IMR-90 (cell line): ENCODE measurements around the gene CYFIP2. TPM values are rescaled to one million over a fixed set of nuclear protein-coding genes. Genes with fewer than 3 reads are reported as not detected.

Source experiments
- ATAC-seq: fragments of 200-7000 bp; cut with Tn5 transposase; 2 replicates; pipeline ENCODE4 v1.9.1; 2020; ENCODE audit warnings: low read depth, mild to moderate bottlenecking, moderate library complexity
- BruUV-seq: library from RNA; stranded (reverse); fragments of 400-500 nt; replicated peaks from 2 replicates; lab custom pipeline; 2021; lab: Mats Ljungman, UMichigan
- CTCF ChIA-PET: fragments of 300-600 bp; formaldehyde crosslinking; extraction: SDS; loops from one replicate; lab custom pipeline; 2021; ENCODE audit warnings: antibody characterized with exemption; lab: Yijun Ruan, JAX
- POLR2A ChIA-PET: fragments of 300-600 bp; sonication (Branson Sonifier 250); formaldehyde crosslinking; loops from one replicate; lab custom pipeline; 2022; ENCODE audit warnings: antibody characterized with exemption; ENCODE audit not compliant: unreplicated experiment; lab: Charles Lee
- DNase-seq: peaks from one replicate; pipeline ENCODE4 v3.0.0; 2013
- H2AFZ ChIP-seq: replicated peaks from 2 replicates; pipeline ENCODE3; 2013; ENCODE audit warnings: low read length, mild to moderate bottlenecking; ENCODE audit not compliant: poor library complexity
- H2AK5ac ChIP-seq: 2 replicates; pipeline ENCODE4 v1.6.1; 2013; ENCODE audit warnings: low read depth, low read length, inconsistent platforms
- H2AK9ac ChIP-seq: replicated peaks from 2 replicates; pipeline ENCODE3; 2013; ENCODE audit warnings: mild to moderate bottlenecking, low read depth, low read length, moderate library complexity; ENCODE audit not compliant: poor library complexity
- H2BK120ac ChIP-seq: 2 replicates; pipeline ENCODE4 v1.6.1; 2013; ENCODE audit warnings: low read depth, low read length, inconsistent platforms
- H2BK15ac ChIP-seq: 3 replicates; pipeline ENCODE4 v1.6.1; 2013; ENCODE audit warnings: low read depth, low read length, inconsistent platforms
- H2BK20ac ChIP-seq: 2 replicates; pipeline ENCODE4 v1.6.1; 2013; ENCODE audit warnings: low read depth, mild to moderate bottlenecking, inconsistent platforms, low read length, moderate library complexity
- H2BK5ac ChIP-seq: 2 replicates; pipeline ENCODE4 v1.6.1; 2013; ENCODE audit warnings: mild to moderate bottlenecking, low read depth, low read length, inconsistent platforms; ENCODE audit not compliant: poor library complexity, severe bottlenecking
- H3K14ac ChIP-seq: replicated peaks from 2 replicates; pipeline ENCODE4 v1.6.1; 2013; ENCODE audit warnings: low read depth, low read length, inconsistent platforms
- H3K18ac ChIP-seq: 2 replicates; pipeline ENCODE4 v1.6.1; 2013; ENCODE audit warnings: low read depth, low read length, control low read depth
- H3K23ac ChIP-seq: 2 replicates; pipeline ENCODE4 v1.6.1; 2013; ENCODE audit warnings: low read depth, low read length, inconsistent platforms
- H3K27ac ChIP-seq: 2 replicates; pipeline ENCODE4 v1.5.1; 2013; ENCODE audit warnings: mild to moderate bottlenecking, control low read depth, low read length; ENCODE audit not compliant: insufficient read depth
- H3K27me3 ChIP-seq: 2 replicates; pipeline ENCODE4 v1.6.1; 2013; ENCODE audit warnings: low read length; ENCODE audit not compliant: control insufficient read depth, insufficient read depth
- H3K36me3 ChIP-seq: 2 replicates; pipeline ENCODE4 v1.6.1; 2013; ENCODE audit warnings: low read length, mixed read lengths; ENCODE audit not compliant: control insufficient read depth, insufficient read depth
- H3K4ac ChIP-seq: 2 replicates; pipeline ENCODE4 v1.6.1; 2013; ENCODE audit warnings: low read depth, low read length, inconsistent platforms
- H3K4me1 ChIP-seq: 2 replicates; pipeline ENCODE4 v1.6.1; 2013; ENCODE audit warnings: low read length, mixed read lengths; ENCODE audit not compliant: control insufficient read depth, insufficient read depth
- H3K4me2 ChIP-seq: 2 replicates; pipeline ENCODE4 v1.6.1; 2013; ENCODE audit warnings: low read depth, mild to moderate bottlenecking, control low read depth, low read length, moderate library complexity
- H3K4me3 ChIP-seq: 2 replicates; pipeline ENCODE4 v1.5.1; 2013; ENCODE audit warnings: low read depth, mild to moderate bottlenecking, control low read depth, low read length, moderate library complexity; ENCODE audit not compliant: insufficient read depth
- H3K56ac ChIP-seq: 2 replicates; pipeline ENCODE4 v1.6.1; 2013; ENCODE audit warnings: low read length, inconsistent platforms; ENCODE audit not compliant: insufficient read depth; ENCODE audit errors: extremely low read depth
- H3K79me1 ChIP-seq, 2 experiments: 2 replicates each; pipeline ENCODE4 v1.6.1; 2013; ENCODE audit warnings: low read length in 2 of 2, inconsistent platforms in 1 of 2, low read depth in 1 of 2
- H3K9ac ChIP-seq: 2 replicates; pipeline ENCODE4 v1.6.1; 2013; ENCODE audit warnings: low read depth, low read length, control low read depth
- H3K9me1 ChIP-seq: 2 replicates; pipeline ENCODE4 v1.6.1; 2013; ENCODE audit warnings: low read length, inconsistent platforms; ENCODE audit not compliant: insufficient read depth
- H3K9me3 ChIP-seq: 2 replicates; pipeline ENCODE4 v1.6.1; 2013; ENCODE audit warnings: low read length; ENCODE audit not compliant: control insufficient read depth, insufficient read depth
- H4K20me1 ChIP-seq: 2 replicates; pipeline ENCODE4 v1.6.1; 2013; ENCODE audit warnings: low read length, inconsistent platforms; ENCODE audit not compliant: insufficient read depth
- H4K5ac ChIP-seq: 2 replicates; pipeline ENCODE4 v1.6.1; 2013; ENCODE audit warnings: mild to moderate bottlenecking, low read depth, low read length, control low read depth
- H4K8ac ChIP-seq, 2 experiments: 2 replicates each; pipeline ENCODE4 v1.6.1; 2013; ENCODE audit warnings: low read depth in 2 of 2, low read length in 2 of 2, control low read depth in 1 of 2, inconsistent platforms in 1 of 2
- H4K91ac ChIP-seq: 2 replicates; pipeline ENCODE4 v1.6.1; 2013; ENCODE audit warnings: low read depth, low read length, inconsistent platforms; ENCODE audit not compliant: insufficient read depth
- BHLHE40 ChIP-seq: fragments of 150-350 bp; IDR thresholded peaks from 2 replicates; pipeline ENCODE4 v1.6.1; 2016; ENCODE audit warnings: mild to moderate bottlenecking, low read depth, low read length
- CHD1 ChIP-seq: IDR thresholded peaks from 2 replicates; pipeline ENCODE4 v1.6.1; 2012; ENCODE audit warnings: low read depth, low read length, improper control_type of control experiment
- FOS ChIP-seq: fragments of 150-350 bp; IDR thresholded peaks from 2 replicates; pipeline ENCODE4 v1.6.1; 2016; ENCODE audit warnings: low read depth, low read length
- WGBS, 2 experiments: methylation state at CpG; one replicate each; pipeline versions ENCODE4 v1.1.5 to v1.1.7; 2013; ENCODE audit warnings: missing lambda C conversion rate in 2 of 2; ENCODE audit not compliant: insufficient read length in 1 of 2; ENCODE audit errors: extremely low coverage in 2 of 2; 5-methylcytosine and 5-hydroxymethylcytosine counted together
- dilution Hi-C: fragments of 300-500 bp; cut with HindIII; formaldehyde crosslinking; loops from one replicate; pipeline ENCODE4 v1.14.3; 2018; ENCODE audit warnings: low sequenced_read_pairs; ENCODE audit not compliant: unreplicated experiment
- in situ Hi-C: fragments of 300-500 bp; cut with MboI; formaldehyde crosslinking; loops from 3 replicates; pipeline ENCODE4 v1.14.3; 2019; ENCODE audit warnings: low sequenced_read_pairs, inconsistent platforms, mixed read lengths
- intact Hi-C: fragments of 100-400 bp; cut with micrococcal nuclease; formaldehyde crosslinking; loops from 2 replicates; pipeline ENCODE4 v1.10.0; 2022
- polyA plus RNA-seq, 3 experiments: library from polyadenylated mRNA; depleted of rRNA; stranded (reverse); fragments of >200 nt; gene quantifications; 2 replicates each; pipeline ENCODE4 v1.2.3, GENCODE V29; 2012; ENCODE audit warnings: low replicate concordance in 1 of 3
- total RNA-seq: library from RNA; depleted of rRNA; stranded (reverse); fragments of >200 nt; gene quantifications from 2 replicates; pipeline ENCODE4 v1.2.3, GENCODE V29; 2012

The CYFIP2 gene
- total and polyA plus RNA-seq, 2 of the 4 experiments (the other 2 are of a cell fraction), result 6.8 to 13.4 TPM

DNA sequence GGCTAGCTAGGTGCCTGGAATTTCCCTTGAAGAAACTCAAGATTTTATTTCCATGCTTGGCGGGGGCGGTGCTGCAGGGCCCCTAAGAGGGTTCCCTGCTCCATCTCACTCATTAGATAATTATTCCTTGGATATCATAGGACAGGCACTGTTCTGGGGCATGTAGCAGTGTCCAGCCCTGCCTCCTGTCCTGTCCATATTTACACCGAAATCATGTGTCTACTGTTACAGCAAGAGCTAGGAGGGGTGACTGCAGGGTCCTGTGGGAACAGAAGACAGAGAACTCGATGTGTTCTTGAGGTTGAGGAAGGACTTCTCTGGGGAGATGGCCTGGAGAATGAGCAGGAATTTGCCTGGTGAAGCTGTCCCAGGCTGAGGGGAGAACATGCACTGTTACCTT, 96.6 kb downstream of the CYFIP2 start:
- in situ Hi-C loops (no loop called here), intact Hi-C loops (no loop called here), dilution Hi-C loops (no loop called here)
- H4K20me1 ChIP-seq, result no peaks in the 10 kb centered on the region
- no peak overlapping the region for H2AK9ac ChIP-seq
- H3K14ac ChIP-seq, result no peak overlapping the region
- no CpG with 5 or more reads among the region's 4 CpGs for WGBS, 2 experiments
- H3K23ac ChIP-seq, result no peak overlapping the region; the same call in 1 of the 2 replicates
- H3K9me1 ChIP-seq, result peaks cover 11% of the 10 kb centered on the region
- no peak overlapping the region for H3K27ac ChIP-seq
- H3K27me3 ChIP-seq, result no peaks in the 10 kb centered on the region
- 0 out of 3 replicates have a peak overlapping the region, but pooled peaks have one; percentile 17 for H2BK15ac ChIP-seq
- peak overlapping the region; percentile 32; the same call in 1 of the 2 replicates for H3K4ac ChIP-seq
- H3K56ac ChIP-seq, result no peak overlapping the region
- H2BK120ac ChIP-seq, result peak overlapping the region; percentile 54; the same call in 1 of the 2 replicates
- H3K79me1 ChIP-seq, result no peaks in the 10 kb centered on the region
- no peaks in the 10 kb centered on the region for H3K9me3 ChIP-seq
- H2AFZ ChIP-seq, result peak overlapping the region; percentile 76
- CTCF ChIA-PET, result interaction anchor here (0.7 to 1.0 kb wide), 2 partner anchors 26 to 356 kb away, joined by 3 read pairs; no protein-coding TSS in a partner anchor
- ATAC-seq (no peak), DNase-seq (no peak)
- no peaks in the 10 kb centered on the region for H3K36me3 ChIP-seq
- no peak overlapping the region for H3K4me2 ChIP-seq
- H2AK5ac ChIP-seq, result no peak overlapping the region
- peak overlapping the region; percentile 37 for H2BK20ac ChIP-seq
- POLR2A ChIA-PET, result interaction anchor here (0.6 kb wide), 1 partner anchor 25 kb away, joined by 4 read pairs; no protein-coding TSS in a partner anchor
- no peak overlapping the region for H3K9ac ChIP-seq
- no peak overlapping the region for H2BK5ac ChIP-seq
- H4K5ac ChIP-seq, result no peak overlapping the region
- BruUV-seq, result no TSS peak
- H3K4me1 ChIP-seq, result 0 out of 2 replicates have a peak, but pooled peaks cover 1% of the 10 kb centered on the region
- no peak overlapping the region for H3K4me3 ChIP-seq
- H3K18ac ChIP-seq, result no peak overlapping the region
- no peak for TF ChIP-seq CHD1
- no peak for TF ChIP-seq BHLHE40
- TF ChIP-seq FOS, result no peak
- H4K91ac ChIP-seq, result peak overlapping the region; percentile 15; the same call in 1 of the 2 replicates
- peak overlapping the region in 1 of 2 experiments; percentile 47; a peak in 1 of 4 replicates for H4K8ac ChIP-seq
